Small intestine (tissue), 7 donors: ENCODE data around the gene EGLN2. TPM values are rescaled to one million over a fixed set of nuclear protein-coding genes. Genes with fewer than 3 reads are reported as not detected.

Source experiments
- DNase-seq, 2 donors: peaks; one replicate each; pipeline versions ENCODE4 v3.0.0 to v3.0.0-alpha.2; 2013
- FAIRE-seq: peaks from 2 replicates; lab custom pipeline; 2012; peaks lifted over from hg19 to GRCh38; lab: Jason Lieb, UNC
- H3K27ac ChIP-seq, 3 donors: one replicate each; pipeline ENCODE4 v1.5.1; 2013; ENCODE audit warnings: low read length in 2 of 3, mild to moderate bottlenecking in 2 of 3, control low read depth in 1 of 3, inconsistent platforms in 1 of 3, low read depth in 1 of 3, moderate library complexity in 1 of 3
- H3K27me3 ChIP-seq, 3 donors: one replicate each; pipeline ENCODE4 v1.6.1; 2013; ENCODE audit warnings: low read length in 3 of 3, inconsistent platforms in 1 of 3; ENCODE audit not compliant: control insufficient read depth in 3 of 3, insufficient read depth in 3 of 3
- H3K36me3 ChIP-seq, 3 donors: one replicate each; pipeline ENCODE4 v1.6.1; 2013; ENCODE audit warnings: low read length in 3 of 3, inconsistent platforms in 1 of 3, low read depth in 1 of 3, mild to moderate bottlenecking in 1 of 3, moderate library complexity in 1 of 3; ENCODE audit not compliant: control insufficient read depth in 3 of 3, insufficient read depth in 2 of 3
- H3K4me1 ChIP-seq, 3 donors: one replicate each; pipeline ENCODE4 v1.6.1; 2013; ENCODE audit warnings: low read length in 2 of 3, inconsistent platforms in 1 of 3, low read depth in 1 of 3, mild to moderate bottlenecking in 1 of 3, moderate library complexity in 1 of 3; ENCODE audit not compliant: control insufficient read depth in 3 of 3, insufficient read depth in 2 of 3
- H3K4me3 ChIP-seq, 3 donors: one replicate each; pipeline ENCODE4 v1.5.1; 2013; ENCODE audit warnings: low read length in 3 of 3, control low read depth in 1 of 3, inconsistent platforms in 1 of 3, low read depth in 1 of 3, mild to moderate bottlenecking in 1 of 3, moderate library complexity in 1 of 3
- H3K9me3 ChIP-seq, 2 donors: one replicate each; pipeline ENCODE4 v1.6.1; 2013; ENCODE audit warnings: low read depth in 1 of 2, low read length in 1 of 2; ENCODE audit not compliant: control insufficient read depth in 2 of 2, insufficient read depth in 1 of 2
- WGBS, 3 donors: extraction: QIAGEN DNeasy Blood & Tissue Kit; methylation state at CpG; one replicate each; pipeline ENCODE4 v1.1.7; 2013; 5-methylcytosine and 5-hydroxymethylcytosine counted together
- polyA plus RNA-seq, 4 donors: library from polyadenylated mRNA; stranded (reverse) in 3 of 4; unstranded in 1 of 4; fragments of 200-250 nt in 3 of 4; fragments of 120-200 nt in 1 of 4; gene quantifications; one replicate each; pipeline versions ENCODE4 v1.2.1 to v1.2.3, GENCODE V29; 2013
- donor health status: healthy with polysubstance abuse.
- donor health status: control.
- donor health status: control.
- donor health status: Bipolar disorder and iron deficiency.
- donor health status: healthy.

EGLN2 gene
- polyA plus RNA-seq, 4 donors = 60.1 to 103 (median 81.3) TPM

GRCh38 chr19:40786060-40787037, 12.6 kb upstream of the EGLN2 start:
- DNase-seq (no peak), FAIRE-seq (no peak)
- H3K27ac ChIP-seq = no peak overlapping the region
- H3K9me3 ChIP-seq = no peaks in the 10 kb centered on the region
- no peaks in the 10 kb centered on the region for H3K27me3 ChIP-seq
- H3K36me3 ChIP-seq = peaks cover 4 to 45% (median 8%) of the 10 kb centered on the region in 3 donors
- 93 to 96% (median 95%) methylated on average over 25 of the region's 25 CpGs for WGBS, 3 donors
- no peaks in the 10 kb centered on the region for H3K4me1 ChIP-seq
- no peak overlapping the region for H3K4me3 ChIP-seq

DNA sequence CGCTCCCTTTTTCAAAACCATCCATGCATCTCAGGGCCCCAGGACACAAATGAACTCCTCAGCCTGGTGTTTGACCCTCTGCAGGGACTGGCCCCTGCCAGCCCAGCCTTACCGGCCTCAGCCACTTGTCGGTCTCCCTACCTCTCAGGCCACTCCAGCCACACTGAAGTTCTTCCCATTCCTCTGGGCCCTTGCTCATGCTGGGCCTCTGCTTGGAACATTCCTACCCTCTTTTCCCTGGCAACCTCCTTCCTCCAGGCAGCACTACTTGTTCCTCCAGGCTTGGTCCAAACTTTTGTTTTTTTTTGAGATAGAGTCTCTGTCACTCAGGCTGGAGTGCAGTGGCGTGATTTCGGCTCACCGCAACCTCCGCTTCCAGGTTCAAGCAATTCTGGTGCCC, 7.6 kb upstream of the EGLN2 start:
- Histone ChIP-seq H3K27me3 (no peaks in the 10 kb centered on the region), H3K9me3 (no peaks in the 10 kb centered on the region), H3K27ac (no peak overlapping the region), H3K36me3 (peaks cover 4 to 29% (median 10%) of the 10 kb centered on the region in 3 donors), H3K4me3 (no peak overlapping the region), H3K4me1 (no peaks in the 10 kb centered on the region)
- WGBS, 3 donors = 87 to 96% (median 95%) methylated on average over 7 of the region's 7 CpGs
- DNase-seq (no peak), FAIRE-seq (no peak)

- Histone ChIP-seq H3K36me3 (peaks cover 4 to 27% (median 6%) of the 10 kb centered on the region in 3 donors), H3K4me1 (no peaks in the 10 kb centered on the region), H3K9me3 (no peaks in the 10 kb centered on the region), H3K27me3 (no peaks in the 10 kb centered on the region), H3K27ac (no peak overlapping the region), H3K4me3 (no peak overlapping the region)
- DNase-seq (no peak), FAIRE-seq (no peak)
- 39 to 66% (median 58%) methylated on average over 3 of the region's 3 CpGs for WGBS, 3 donors
Observed at GRCh38 chr19:40791996-40792395, 7.0 kb upstream of the EGLN2 start.

DNA sequence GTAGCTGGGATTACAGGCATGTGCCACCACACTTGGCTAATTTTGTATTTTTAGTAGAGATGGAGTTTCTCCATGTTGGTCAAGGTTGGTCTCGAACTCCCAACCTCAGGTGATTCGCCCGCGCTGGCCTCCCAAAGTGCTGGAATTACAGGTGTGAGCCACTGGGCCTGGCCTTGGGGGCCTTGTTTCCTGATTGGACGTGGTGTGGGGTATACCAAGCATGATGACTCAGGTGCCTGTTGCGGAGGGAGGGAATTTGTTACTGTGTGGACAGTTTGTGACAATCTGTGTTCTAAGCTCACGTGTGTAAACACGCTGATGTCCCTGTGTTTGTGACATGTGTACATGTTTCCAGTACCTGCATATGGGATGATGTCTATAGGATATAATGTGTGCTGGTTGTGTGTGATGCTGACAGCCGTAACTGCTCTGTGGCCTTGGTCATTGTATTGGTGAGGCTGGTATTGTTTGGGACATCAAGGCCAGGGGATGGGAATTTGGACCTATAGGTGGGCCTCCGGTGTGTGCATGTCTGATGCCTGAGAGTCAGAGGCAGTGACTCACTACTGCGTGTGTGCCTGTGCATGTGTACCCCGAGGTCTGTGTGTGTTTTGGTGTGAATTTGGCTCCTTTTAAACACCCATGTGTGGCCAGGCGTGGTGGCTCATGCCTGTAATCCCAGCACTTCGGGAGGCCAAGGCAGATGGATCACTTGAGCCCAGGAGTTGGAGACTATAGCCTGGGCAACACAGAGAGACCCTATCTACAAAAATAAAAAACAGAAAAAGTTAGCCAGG, 1.6 kb upstream of the EGLN2 start:
- Histone ChIP-seq H3K27me3 (no peaks in the 10 kb centered on the region), H3K4me3 (no peak overlapping the region), H3K27ac (peak overlapping the region; percentile 76 to 92 (median 91)), H3K4me1 (peaks cover 5 to 34% (median 9%) of the 10 kb centered on the region in 3 donors), H3K9me3 (no peaks in the 10 kb centered on the region), H3K36me3 (peaks cover under 1 to 30% (median 7%) of the 10 kb centered on the region in 3 donors)
- DNase-seq (no peak), FAIRE-seq (no peak)
- WGBS, 3 donors = 94 to 96% (median 95%) methylated on average over 14 of the region's 14 CpGs

DNA sequence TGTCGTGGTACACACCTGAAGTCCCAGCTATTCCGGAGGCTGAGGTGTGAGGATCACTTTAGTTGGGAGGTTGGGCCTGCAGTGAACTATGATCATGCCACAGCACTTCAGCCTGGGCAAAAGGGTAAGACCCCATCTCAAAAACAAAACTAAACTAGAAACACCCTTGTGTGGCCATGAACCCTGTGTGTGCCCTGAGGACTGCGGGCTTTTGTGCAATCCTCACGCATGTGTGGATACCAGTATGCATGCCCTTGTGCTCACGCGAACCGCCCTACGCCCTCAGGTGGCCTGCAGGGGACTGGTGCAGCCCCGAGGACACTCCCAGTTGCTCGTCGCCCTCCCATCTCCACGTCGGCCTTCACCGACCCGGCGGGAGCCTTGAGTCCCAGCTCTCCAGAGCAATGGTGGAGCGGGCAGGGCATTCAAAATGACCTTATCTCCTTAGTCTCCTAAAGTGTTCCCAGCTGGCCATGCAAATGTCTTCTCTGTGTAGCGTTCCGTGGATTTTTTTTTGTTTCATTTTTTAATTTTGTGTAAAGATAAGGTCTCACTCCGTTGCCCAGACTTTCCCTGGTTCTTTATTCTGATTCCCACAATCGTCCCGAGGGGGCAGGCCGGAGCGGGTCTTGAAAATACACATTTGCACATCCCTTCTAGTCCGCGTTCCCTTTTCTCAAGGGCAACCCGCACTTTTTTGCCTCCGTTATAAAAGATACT, 868 bp upstream of the EGLN2 start:
- Histone ChIP-seq H3K27me3 (no peaks in the 10 kb centered on the region), H3K27ac (peak overlapping the region; percentile 76 to 92 (median 91)), H3K4me3 (peak overlapping the region in 2 of 3 donors; percentile 39 to 45), H3K36me3 (peaks cover 0 to 38% (median 4%) of the 10 kb centered on the region in 3 donors), H3K9me3 (no peaks in the 10 kb centered on the region), H3K4me1 (peaks cover 9 to 42% (median 16%) of the 10 kb centered on the region in 3 donors)
- FAIRE-seq (no peak), DNase-seq (peak; percentile 86 to 90)
- WGBS, 3 donors = 8 to 9% (median 9%) methylated on average over 28 of the region's 28 CpGs

GRCh38 chr19:40799558-40800338, 757 bp downstream of the EGLN2 start:
- H3K4me3 ChIP-seq = peak overlapping the region; percentile 77 to 98 (median 93)
- H3K36me3 ChIP-seq = peaks cover 0 to 54% (median 4%) of the 10 kb centered on the region in 3 donors
- DNase-seq (peak in 1 of 2 donors; percentile 58), FAIRE-seq (no peak)
- H3K9me3 ChIP-seq = no peaks in the 10 kb centered on the region
- peak overlapping the region; percentile 63 to 86 (median 84) for H3K27ac ChIP-seq
- WGBS, 3 donors = 0 to 2% (median 2%) methylated on average over 16 to 40 of the region's 40 CpGs
- H3K4me1 ChIP-seq = peaks cover 24 to 58% (median 27%) of the 10 kb centered on the region in 3 donors
- H3K27me3 ChIP-seq = no peaks in the 10 kb centered on the region

- FAIRE-seq = no peak
- WGBS, 3 donors = 52 to 60% (median 54%) methylated on average over 23 to 27 of the region's 27 CpGs
- DNase-seq = no peak
- Histone ChIP-seq H3K27me3 (no peaks in the 10 kb centered on the region), H3K36me3 (peaks cover 0 to 61% (median 4%) of the 10 kb centered on the region in 3 donors), H3K4me3 (peak overlapping the region; percentile 77 to 98 (median 93)), H3K9me3 (no peaks in the 10 kb centered on the region), H3K27ac (peak overlapping the region in 1 of 3 donors; percentile 86), H3K4me1 (peaks cover 24 to 65% (median 27%) of the 10 kb centered on the region in 3 donors)
Observed at GRCh38 chr19:40800339-40800996, 1.5 kb downstream of the EGLN2 start.
